Umbilical cord (tissue), 2 donors: ENCODE data around the gene CCR6. TPM values are rescaled to one million over a fixed set of nuclear protein-coding genes. Genes with fewer than 3 reads are reported as not detected.
"Not testable (repeated sequence)": the region's sequence is repeated elsewhere in the genome, so short reads cannot be mapped to it uniquely, and the experiment has no call there.

Source experiments
- DNase-seq: peaks from one replicate; pipeline ENCODE4 v3.0.0-alpha.2; 2015; ENCODE audit warnings: low spot score
- total RNA-seq: library from RNA; depleted of rRNA; stranded (reverse); fragments of >200 nt; gene quantifications from one replicate; pipeline ENCODE4 v1.2.3, GENCODE V29; 2014; ENCODE audit warnings: low replicate concordance; ENCODE audit not compliant: insufficient read depth

Gene CCR6
- total RNA-seq, 1 donor from 2014 or later = 1.4 TPM

DNA sequence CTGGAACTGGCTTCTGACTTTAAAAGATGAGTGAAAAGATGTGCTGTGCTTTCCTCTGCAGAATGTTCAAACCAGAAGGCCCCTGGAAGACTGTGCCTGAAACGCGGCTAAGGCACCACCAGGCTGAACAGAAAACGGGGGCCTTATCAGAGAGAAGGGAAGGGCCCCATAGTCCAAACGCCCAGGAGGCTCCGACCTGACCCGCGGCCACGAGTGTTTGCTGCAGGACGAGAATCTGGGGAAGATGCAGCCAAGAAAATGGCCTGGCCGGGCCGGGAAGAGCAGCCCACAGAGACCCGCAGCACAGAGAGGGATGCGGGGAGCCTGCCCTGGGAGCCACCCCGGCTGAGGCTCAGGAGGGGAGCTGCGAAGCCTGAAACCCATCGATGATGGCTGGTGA, 45.4 kb downstream of the CCR6 start:
- DNase-seq = not testable (repeated sequence)

DNA sequence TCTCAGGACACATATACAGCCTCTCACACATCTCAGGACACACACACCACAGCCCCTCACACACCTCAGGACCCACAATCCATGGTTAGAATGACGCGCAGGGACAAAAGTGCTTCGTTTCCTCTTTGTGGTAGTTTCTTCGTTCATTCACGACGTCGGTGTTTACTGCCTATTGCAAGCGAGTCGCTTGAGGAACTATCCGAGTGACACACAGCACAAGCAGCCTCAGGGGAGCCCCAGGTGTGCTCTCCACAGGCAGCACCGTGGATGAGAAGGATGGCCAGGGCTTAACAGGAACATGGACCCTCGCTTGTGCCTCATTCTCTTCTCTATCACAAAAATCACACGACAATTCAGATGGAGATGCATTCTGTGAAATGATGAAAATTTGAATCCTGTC, 47.0 kb downstream of the CCR6 start:
- DNase-seq = not testable (repeated sequence)

DNA sequence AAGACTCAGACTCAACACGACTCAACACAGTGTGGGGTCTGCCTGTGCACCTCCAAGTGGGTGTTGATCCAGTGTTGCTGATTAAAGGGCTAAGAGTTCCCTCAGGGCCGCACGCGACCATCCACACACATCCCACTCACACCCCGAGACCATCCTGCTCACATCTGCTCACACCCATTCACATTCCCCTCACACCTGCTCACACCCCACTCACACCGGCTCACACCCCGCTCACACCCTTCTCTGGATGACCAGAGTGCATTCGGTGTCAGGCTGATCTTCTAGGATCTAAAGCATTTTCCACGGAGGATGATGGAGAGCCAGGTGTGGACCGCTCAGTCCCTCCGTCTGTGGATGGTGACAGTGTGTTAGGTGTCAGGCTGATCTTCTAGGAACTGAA, 48.4 kb downstream of the CCR6 start:
- not testable (repeated sequence) for DNase-seq

DNA sequence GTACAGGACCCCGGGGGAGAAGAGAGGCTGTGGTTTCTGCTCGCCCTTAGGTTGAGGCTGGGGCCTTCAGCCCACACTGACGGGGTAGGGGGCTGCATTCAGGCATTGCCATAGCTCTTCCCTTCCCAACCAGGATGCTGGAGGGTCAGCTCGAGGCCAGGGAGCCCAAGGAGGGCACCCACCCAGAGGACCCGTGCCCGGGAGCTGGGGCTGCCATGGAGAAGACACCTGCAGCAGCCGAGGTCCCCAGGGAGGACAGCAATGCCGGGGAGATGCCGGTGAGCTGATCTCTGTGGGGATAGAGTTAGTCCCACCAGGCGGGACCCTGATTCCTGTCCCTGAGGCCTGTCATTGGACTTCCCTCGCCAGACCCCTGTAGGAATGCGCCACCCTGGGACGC, 49.1 kb downstream of the CCR6 start:
- not testable (repeated sequence) for DNase-seq

DNA sequence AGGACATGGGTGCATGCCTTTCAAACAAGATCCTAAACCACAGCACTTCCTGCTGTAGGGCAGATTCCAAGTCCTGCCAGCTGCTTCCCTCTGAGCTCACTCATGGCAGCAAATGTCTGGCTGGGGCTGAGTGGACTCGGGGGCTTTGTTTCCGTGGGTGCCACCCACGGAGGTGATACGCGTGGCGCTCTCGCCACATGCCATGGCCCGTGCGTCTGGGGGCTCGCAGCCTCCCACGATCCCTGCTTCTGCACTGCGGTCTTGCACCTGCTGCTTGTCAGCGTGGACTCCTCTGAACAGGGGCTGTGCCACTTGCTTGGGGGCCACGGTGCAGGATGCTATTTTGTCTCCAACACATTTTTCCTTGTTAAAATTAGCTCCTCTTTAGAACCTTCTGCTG, 54.4 kb downstream of the CCR6 start:
- not testable (repeated sequence) for DNase-seq

DNA sequence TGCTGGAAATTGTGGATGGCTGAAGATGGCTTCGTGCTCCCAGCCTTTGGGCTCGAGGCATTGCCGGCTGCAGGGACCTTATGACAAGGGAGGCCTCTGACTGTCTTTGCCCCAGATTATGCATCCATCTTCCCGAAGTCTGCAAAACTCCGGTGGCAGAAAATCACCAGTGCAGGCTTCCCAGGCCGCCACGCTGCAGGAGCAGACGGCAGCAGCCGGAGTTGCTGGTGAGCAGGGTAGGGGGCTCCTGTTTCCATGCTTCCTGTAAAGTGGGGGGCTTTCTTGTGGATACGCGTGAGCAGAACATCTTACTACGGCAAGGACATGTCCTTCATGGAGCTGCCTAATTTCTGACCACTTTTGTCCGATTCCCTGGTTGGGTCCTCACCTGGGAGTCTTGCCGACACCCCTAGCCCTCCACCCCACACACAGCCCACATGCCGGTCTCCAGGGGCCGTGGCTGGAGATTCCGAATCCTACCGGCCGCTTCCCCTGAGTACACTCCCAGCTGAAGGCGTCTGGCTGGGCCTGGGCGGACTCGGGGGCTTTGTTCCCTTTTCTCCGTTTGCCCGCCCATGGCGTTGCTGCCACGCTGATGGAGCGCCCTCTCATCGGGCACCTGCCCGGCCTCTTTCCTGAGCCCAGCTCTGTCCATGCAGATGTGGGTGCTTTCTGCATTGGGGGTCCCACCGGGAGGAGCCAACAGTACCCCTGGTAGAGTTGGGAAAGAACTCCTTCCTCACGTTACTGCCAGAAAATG, 56.2 kb downstream of the CCR6 start:
- DNase-seq = not testable (repeated sequence)

DNA sequence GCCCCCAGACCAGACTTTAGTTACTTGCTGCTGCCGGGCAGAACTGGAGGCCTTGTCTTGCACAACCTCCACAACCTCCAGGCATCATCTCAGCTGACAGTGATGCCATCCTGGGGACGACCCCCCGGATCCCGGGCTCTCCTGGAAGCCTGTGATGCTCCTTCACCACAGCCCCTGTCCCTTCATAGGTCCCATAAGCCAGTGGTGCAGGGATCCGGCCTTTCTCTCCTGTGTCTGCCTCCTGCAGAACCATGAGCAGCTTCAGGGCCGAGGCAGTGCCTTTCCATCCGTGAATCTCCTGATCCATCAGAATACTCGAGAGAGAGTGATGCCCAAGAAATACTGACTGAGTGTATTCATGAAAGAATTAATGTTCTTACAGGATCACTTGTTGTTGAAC, 57.2 kb downstream of the CCR6 start:
- not testable (repeated sequence) for DNase-seq

DNA sequence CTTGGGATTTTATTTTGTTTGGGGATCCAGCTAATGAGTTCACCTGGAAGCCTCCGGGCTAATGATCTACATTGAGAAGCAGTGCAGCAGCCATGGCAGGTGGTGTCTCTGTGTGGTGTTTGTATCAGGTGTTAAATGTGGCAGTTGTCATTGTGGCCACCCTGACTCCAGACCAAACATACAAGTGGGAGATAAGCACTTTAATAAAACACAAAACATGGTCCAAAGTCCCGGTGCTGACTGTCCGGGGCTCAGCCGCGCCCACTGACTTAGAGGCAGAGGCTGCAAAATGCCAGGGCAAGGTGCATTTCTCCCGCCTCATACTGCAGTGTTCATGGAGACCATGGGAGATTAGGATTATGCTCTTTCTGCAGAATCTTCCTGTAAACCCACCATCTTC, 58.5 kb downstream of the CCR6 start:
- DNase-seq = not testable (repeated sequence)

DNA sequence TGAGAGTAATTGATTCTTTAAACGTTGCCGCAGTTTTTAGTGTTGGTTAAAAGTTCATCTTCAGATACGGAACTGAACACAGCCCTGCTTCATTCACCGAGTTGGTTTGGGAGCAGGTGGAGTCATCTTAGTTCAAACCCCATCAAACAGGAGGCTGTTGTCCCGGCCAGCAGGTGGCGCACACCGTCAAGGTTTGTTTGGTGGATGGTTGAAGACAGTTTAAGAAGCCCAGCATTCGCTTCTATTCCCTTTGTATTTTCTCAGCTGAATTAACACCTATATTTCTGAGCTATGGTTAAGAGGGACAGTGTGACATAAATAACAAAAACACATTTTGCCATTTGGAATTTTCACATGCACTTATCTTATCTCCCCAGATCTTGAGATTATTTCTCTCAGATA, 60.0 kb downstream of the CCR6 start:
- not testable (repeated sequence) for DNase-seq

DNA sequence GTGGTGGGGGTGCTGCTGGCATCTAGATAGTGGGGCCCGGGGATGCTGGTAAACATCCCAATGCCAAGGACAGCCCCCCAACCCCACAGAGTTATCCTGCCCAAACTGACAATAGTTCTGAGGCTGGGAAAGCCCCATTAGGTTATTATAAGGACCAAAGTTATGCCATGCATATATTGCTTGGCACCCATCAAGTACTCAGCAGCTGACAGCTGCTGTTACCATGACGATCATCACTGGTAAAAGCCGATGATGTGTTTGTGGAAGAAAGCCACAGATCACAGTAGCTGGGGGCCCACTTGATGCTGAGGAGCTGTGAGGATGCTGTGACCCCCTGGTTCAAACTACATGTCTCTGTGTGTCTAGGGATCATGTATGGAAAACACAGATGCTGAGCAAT, 62.2 kb downstream of the CCR6 start:
- not testable (repeated sequence) for DNase-seq

DNA sequence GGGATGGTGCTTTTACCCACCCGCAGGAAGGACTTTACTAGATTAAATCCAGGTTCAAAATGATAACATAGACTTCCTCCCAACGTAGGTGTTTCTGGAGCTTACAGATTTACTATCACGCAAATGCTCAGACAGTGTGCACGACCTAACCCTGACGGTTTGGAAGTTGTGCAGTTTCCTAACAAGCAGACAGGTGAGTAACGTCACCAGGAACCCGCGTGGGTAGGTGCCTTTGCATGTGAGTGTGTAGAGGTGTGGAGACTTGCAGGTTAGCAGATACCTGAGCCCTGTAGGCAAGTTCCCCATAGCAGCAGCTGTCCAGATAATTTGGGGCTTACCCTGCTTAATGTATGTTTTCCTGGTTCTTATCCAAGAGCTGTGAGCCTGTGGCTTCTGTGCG, 64.4 kb downstream of the CCR6 start:
- DNase-seq = not testable (repeated sequence)

Other genes with a start within 250 kb of the CCR6 start
- 90.0 TPM for gene RNASET2, start 166.5 kb upstream of the CCR6 start, total RNA-seq
- gene CEP43, start 123.7 kb upstream of the CCR6 start, total RNA-seq = 14.4 TPM
- gene GPR31, start 34.9 kb downstream of the CCR6 start, total RNA-seq = 1.7 TPM
- gene UNC93A, start 168.2 kb downstream of the CCR6 start, total RNA-seq = 0.72 TPM
- 0.48 TPM for gene TTLL2, start 202.0 kb downstream of the CCR6 start, total RNA-seq